Immature natural killer cell (primary cell): Measurements from ENCODE around the gene UBXN11. TPM values are rescaled to one million over a fixed set of nuclear protein-coding genes. Genes with fewer than 3 reads are reported as not detected.
A peak's percentile ranks its signal among the peaks of the same experiment; 100 is the strongest.

Source experiments
- DNase-seq, 3 donors: peaks; one replicate each; pipeline ENCODE4 v3.0.0; 2022; ENCODE audit warnings: mixed read lengths in 1 of 3
- H3K27ac Mint-ChIP-seq, 6 donors: one replicate each; pipeline ENCODE4 v1.8.0; 2020; ENCODE audit warnings: mixed read lengths in 6 of 6, mild to moderate bottlenecking in 5 of 6, inconsistent platforms in 4 of 6, moderate library complexity in 3 of 6
- H3K27me3 Mint-ChIP-seq, 3 donors: one replicate each; pipeline ENCODE4 v1.8.0; 2020 to 2021; ENCODE audit warnings: low read depth in 3 of 3, mild to moderate bottlenecking in 3 of 3, mixed read lengths in 3 of 3, moderate library complexity in 3 of 3, inconsistent platforms in 1 of 3
- H3K36me3 Mint-ChIP-seq, 3 donors: one replicate each; pipeline ENCODE4 v1.8.0; 2020; ENCODE audit warnings: mixed read lengths in 3 of 3, inconsistent platforms in 2 of 3, mild to moderate bottlenecking in 2 of 3
- H3K4me1 Mint-ChIP-seq, 2 donors: one replicate each; pipeline ENCODE4 v1.8.0; 2020; ENCODE audit warnings: inconsistent platforms in 2 of 2, mild to moderate bottlenecking in 2 of 2, mixed read lengths in 2 of 2, moderate library complexity in 1 of 2
- H3K4me3 Mint-ChIP-seq, 5 donors: one replicate each; pipeline ENCODE4 v1.8.0; 2020; ENCODE audit warnings: mild to moderate bottlenecking in 5 of 5, mixed read lengths in 5 of 5, inconsistent platforms in 3 of 5, moderate library complexity in 3 of 5
- H3K9me3 Mint-ChIP-seq, 6 donors: one replicate each; pipeline ENCODE4 v1.8.0; 2020; ENCODE audit warnings: mild to moderate bottlenecking in 6 of 6, mixed read lengths in 6 of 6, inconsistent platforms in 4 of 6, moderate library complexity in 3 of 6
- polyA plus RNA-seq, 3 donors: library from polyadenylated mRNA; unstranded; fragments of 300-500 nt; fragmentation: Illumina TruSeq; gene quantifications; one replicate each; pipeline ENCODE4 v1.2.3, GENCODE V29; 2021

Gene UBXN11
- polyA plus RNA-seq, 3 donors from 2014 or later = 5.7 to 8.8 (median 8.3) TPM

DNA sequence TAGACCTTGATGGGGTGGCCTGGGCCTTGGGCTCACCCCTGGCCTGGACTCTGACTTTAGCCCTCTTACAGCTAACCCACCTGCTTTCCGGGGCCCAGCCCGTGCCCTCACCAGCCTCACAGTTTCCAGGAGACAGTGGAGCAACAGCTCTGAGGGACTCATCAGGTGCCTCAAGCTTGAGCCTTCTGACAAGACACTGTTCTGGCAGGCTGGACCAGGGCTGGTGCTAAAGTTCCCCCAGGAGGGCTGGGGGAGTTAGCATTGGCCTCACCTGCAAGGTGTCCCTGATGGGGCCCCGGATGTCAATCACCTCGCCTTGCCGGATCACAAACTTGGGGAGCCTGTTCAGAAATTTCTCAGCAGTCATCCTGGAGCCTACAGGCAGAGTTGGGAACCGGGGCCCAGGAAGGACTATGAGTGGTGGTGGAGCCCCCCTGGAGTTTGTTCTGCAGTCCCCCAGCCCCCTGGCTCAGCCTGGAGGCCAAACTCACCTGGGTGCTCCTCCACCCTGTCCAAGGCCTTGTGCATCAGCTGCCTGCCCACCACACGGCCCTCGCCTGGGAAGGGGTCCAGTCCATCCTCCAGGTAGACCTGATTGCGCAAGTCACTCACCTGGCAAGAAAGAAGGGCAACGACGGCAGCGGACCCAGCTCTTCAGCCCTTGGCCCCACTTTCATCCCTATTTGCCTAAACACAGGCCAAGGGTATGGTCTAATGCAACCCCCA lies 22.4 kb downstream of the UBXN11 start:
- peaks cover 91% of the 10 kb centered on the region in 2 donors for H3K4me1 Mint-ChIP-seq

DNA sequence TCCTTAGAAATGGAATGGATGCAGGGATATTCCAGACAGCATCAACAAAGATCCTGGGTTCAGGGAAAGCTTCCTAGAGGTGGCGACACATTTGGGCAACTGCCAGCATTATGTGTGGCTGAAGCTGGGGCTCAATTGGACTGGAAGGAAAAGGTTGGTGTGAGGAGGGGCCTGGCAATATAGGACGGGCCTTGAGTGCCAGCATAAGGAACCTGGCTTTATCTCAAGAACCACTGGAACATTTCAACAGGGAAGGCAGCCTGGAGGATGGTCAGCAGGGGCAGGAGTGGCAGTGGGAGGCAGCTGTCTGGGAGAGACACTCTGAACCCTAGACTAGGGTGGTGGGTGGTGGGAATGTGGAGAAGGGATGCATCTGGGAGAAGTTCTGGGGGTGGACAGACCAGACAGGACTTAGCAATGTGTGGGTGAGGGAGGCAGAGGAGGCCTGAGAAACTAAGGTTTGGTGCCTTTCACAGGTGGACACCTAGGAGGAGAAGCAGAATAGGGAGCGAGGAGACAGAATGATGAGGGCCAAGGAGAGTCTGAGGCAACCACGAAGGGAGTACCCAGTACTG lies 23.1 kb downstream of the UBXN11 start:
- Mint-ChIP-seq H3K27me3 (peaks cover 4 to 9% (median 9%) of the 10 kb centered on the region in 3 donors), H3K4me1 (peaks cover 91% of the 10 kb centered on the region in 2 donors), H3K4me3 (peak overlapping the region; percentile 31 to 77 (median 66)), H3K27ac (peak overlapping the region; percentile 81 to 99 (median 98)), H3K36me3 (peaks cover 0 to 9% (median 8%) of the 10 kb centered on the region in 3 donors), H3K9me3 (no peaks in the 10 kb centered on the region)
- no peak for DNase-seq

More for the DNA sequence above, 22.4 kb downstream of the UBXN11 start:
- peaks cover 0 to 9% (median 8%) of the 10 kb centered on the region in 3 donors for H3K36me3 Mint-ChIP-seq
- no peaks in the 10 kb centered on the region for H3K9me3 Mint-ChIP-seq
- H3K4me3 Mint-ChIP-seq = peak overlapping the region; percentile 51 to 85 (median 67)
- peak overlapping the region; percentile 81 to 99 (median 98) for H3K27ac Mint-ChIP-seq
- no peak for DNase-seq
- H3K27me3 Mint-ChIP-seq = peaks cover 4 to 9% (median 9%) of the 10 kb centered on the region in 3 donors

DNA sequence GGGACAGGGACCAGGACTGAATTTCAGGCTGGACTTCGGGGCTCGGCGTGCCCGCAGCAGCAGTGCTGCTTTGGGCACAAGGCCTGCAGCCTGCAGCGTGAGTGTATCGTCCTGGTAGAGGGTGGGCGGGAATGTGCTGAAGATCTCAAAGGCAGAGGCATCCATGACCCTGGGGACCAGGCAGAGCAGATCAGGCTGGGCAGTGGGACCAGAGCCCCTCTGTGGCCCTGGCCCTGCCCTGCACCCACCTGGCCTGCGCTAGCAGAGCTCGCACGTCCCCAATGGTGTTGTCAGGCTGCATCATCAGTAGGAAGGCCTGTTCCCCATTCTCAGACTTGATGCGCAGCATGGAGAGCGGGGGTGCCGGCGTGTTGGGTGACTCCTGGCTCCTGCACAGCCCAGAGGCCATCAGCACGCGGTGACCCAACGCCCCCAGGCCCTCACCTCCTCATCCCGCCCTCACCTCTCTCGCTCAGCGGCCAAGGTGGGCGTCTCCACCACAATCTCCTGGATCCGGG lies 24.0 kb downstream of the UBXN11 start:
- peak overlapping the region; percentile 81 to 99 (median 98) for H3K27ac Mint-ChIP-seq
- peaks cover 0 to 9% (median 8%) of the 10 kb centered on the region in 3 donors for H3K36me3 Mint-ChIP-seq
- no peak for DNase-seq
- peaks cover 91% of the 10 kb centered on the region in 2 donors for H3K4me1 Mint-ChIP-seq
- H3K9me3 Mint-ChIP-seq = no peaks in the 10 kb centered on the region
- H3K27me3 Mint-ChIP-seq = peaks cover 4 to 9% (median 9%) of the 10 kb centered on the region in 3 donors
- peak overlapping the region in 3 of 5 donors; percentile 47 to 74 (median 54) for H3K4me3 Mint-ChIP-seq

DNA sequence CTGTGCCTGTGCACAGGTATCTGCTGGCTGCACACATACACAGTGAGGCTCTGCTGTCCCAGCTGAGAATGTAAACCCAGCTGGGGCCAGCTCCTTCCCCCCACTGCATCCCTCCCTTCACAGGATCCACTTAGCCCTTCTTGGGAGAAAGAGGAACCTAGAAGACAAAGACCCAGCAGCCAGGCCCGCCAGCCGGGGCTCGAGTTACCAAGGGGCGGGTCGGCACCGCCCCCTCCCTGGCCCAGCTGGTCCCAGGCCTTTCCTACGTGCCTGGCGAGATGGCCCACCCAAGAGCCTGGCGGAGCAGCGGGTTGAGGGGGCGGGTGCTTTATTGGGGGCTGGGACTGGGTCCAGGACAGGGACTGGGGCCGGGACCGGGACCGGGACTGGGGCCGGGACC lies 24.5 kb downstream of the UBXN11 start:
- Mint-ChIP-seq H3K27ac (peak overlapping the region; percentile 85 to 99 (median 93)), H3K9me3 (no peaks in the 10 kb centered on the region), H3K36me3 (peaks cover 0 to 9% (median 8%) of the 10 kb centered on the region in 3 donors), H3K4me1 (peaks cover 91% of the 10 kb centered on the region in 2 donors), H3K4me3 (peak overlapping the region; percentile 81 to 90 (median 89)), H3K27me3 (peaks cover 5 to 9% (median 7%) of the 10 kb centered on the region in 3 donors)
- DNase-seq = no peak

DNA sequence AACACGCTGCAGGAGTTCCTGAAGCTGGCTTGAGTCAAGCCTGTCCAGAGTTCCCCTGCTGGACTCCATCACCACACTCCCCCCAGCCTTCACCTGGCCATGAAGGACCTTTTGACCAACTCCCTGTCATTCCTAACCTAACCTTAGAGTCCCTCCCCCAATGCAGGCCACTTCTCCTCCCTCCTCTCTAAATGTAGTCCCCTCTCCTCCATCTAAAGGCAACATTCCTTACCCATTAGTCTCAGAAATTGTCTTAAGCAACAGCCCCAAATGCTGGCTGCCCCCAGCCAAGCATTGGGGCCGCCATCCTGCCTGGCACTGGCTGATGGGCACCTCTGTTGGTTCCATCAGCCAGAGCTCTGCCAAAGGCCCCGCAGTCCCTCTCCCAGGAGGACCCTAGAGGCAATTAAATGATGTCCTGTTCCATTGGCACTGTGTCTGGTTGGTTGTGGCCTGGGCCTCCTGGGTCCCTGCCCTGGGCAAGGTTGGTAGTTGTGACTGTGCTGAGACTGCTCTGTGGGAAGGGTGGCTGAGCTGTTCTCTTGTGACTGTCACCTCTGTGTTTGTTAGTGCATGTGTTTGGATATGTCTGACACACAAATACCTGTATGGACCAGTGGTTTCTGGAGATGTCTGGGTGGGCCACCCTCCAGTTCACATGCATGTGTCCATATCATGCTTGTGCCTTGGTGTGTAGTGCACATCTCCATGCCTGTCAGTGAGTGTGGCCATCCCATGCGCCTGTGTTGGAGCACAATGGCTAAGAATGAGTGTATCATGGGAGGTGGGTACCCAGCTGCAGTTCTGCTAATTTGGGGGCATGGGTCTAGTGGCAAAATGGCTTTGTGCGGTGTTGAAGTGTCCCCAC lies 25.1 kb downstream of the UBXN11 start:
- DNase-seq = no peak
- Mint-ChIP-seq H3K27me3 (peaks cover 5 to 9% (median 6%) of the 10 kb centered on the region in 3 donors), H3K36me3 (peaks cover 0 to 9% (median 8%) of the 10 kb centered on the region in 3 donors), H3K27ac (peak overlapping the region; percentile 85 to 95 (median 90)), H3K9me3 (no peaks in the 10 kb centered on the region), H3K4me1 (peaks cover 91% of the 10 kb centered on the region in 2 donors), H3K4me3 (peak overlapping the region; percentile 81 to 90 (median 89))

DNA sequence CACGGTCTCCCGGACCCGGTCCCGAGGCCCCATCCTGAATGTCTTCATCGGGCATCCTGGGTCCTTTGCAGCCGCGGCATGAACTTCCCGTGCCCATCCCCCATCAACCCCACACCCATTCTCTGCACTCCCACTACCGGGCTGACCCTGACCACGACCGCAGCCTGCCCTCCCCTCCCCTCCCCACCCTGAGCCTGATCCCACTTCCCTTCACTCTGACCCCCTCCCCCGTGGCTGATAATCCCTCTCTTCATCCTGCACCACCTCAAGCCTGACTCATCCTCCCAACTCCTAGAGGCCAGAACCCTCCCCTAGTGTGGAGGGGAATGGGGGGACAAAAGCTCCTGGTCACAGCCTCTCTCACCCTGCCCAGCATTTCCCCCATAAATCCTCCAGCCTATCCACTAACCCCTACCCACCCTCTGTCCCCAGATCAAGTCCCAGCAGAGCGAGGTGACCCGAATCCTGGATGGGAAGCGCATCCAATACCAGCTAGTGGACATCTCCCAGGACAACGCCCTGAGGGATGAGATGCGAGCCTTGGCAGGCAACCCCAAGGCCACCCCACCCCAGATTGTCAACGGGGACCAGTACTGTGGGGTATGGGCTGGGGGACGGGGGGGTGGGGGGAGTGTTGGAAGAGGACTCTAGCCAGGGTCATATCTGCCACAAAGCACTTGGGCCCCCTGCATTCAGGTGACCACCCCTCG lies 25.9 kb downstream of the UBXN11 start:
- Mint-ChIP-seq H3K4me1 (peaks cover 91% of the 10 kb centered on the region in 2 donors), H3K27ac (peak overlapping the region; percentile 85 to 95 (median 90)), H3K27me3 (peaks cover 5 to 9% (median 6%) of the 10 kb centered on the region in 3 donors), H3K4me3 (peak overlapping the region; percentile 81 to 92 (median 89)), H3K9me3 (no peaks in the 10 kb centered on the region), H3K36me3 (peaks cover 0 to 9% (median 8%) of the 10 kb centered on the region in 3 donors)
- DNase-seq = no peak

DNA sequence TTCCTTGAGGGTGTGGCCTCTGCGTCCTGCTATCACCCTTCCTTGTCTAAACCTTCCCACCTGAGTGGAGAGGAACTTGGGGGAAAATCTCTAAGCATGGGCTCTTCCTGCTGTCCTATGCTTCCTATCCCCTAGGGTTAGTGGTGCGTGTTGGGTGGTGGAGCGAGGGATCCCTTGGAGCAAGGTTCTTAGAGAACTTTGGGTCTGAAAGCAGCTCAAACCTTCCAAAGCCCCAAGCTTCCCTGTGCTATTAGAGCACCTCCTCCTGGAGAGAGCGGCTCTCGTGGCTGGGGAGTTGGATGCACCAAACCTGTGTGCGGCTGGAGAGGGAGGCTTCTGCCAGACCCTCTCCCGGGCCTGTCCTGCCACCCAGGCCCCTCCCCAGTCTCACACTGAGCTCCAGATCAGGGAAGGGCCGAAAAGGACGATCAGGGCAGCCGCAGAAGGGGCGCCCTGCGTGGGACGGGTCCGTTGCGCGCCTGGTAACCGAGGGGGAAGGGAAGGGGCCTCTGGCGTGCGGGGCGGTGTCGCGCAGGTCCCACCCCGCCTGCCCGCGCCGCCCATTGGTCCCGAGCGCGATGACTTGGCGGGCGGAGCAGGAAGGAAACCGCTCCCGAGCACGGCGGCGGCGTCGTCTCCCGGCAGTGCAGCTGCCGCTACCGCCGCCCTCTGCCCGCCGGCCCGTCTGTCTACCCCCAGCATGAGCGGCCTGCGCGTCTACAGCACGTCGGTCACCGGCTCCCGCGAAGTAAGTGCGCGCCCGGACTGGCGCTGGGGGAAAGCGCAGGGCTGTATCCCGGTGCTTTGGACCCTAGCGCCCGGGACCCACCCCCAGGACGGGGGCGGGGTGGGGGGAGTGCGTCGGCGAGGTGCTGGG lies 26.7 kb downstream of the UBXN11 start, which contains the start of gene SH3BGRL3:
Gene SH3BGRL3, plus strand, starts transcription at position 631 of the 877 bp plus-strand sequence. Its CDS starts 70 bp downstream, at position 701.
- H3K9me3 Mint-ChIP-seq = no peaks in the 10 kb centered on the region
- peak within 1 kb of the TSS; percentile 85 to 98 (median 92) for H3K27ac Mint-ChIP-seq
- H3K4me1 Mint-ChIP-seq = peaks cover 86 to 88% of the 10 kb centered on the region in 2 donors
- peak within 1 kb of the TSS; percentile 81 to 92 (median 89) for H3K4me3 Mint-ChIP-seq
- H3K27me3 Mint-ChIP-seq = peaks cover 2 to 9% (median 4%) of the 10 kb centered on the region in 3 donors
- H3K36me3 Mint-ChIP-seq = peaks cover 0 to 9% (median 8%) of the 10 kb centered on the region in 3 donors
- DNase-seq = peak; percentile 84 to 85 (median 84)

DNA sequence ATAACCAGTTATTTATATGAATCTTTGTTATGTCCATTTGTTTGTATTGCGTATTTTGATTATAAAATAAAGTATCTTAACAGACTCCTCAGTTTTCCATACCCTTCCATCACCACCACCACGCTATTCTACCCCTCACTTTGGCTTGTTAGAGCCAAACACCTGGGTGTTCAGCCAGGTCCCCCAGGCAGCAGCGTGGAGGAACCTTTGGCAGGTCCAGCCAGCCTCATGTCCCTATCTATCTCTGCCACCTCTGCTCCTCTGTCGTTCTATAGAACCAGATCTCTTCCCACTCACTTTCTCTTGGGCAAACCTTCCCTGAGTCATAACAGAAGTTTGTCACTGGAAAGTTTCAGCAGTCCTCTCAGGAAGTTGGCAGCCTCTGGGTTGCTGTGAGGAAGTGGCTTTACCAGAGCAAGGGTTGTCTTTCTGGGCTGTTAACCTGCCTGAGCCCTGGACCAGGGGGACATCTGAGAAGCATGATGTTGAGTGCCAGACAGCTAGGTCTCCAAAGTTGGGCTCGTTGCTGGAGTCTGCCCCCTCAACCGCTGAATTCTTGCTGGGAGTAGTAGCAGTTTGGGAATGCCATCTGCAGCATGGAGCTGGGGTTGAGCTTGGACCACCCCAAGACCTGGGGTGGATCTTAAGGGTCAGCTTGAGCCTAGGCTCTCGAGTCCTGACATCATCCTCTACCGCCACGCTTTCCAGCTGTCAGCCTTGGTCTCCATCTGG lies 27.5 kb downstream of the UBXN11 start:
- Mint-ChIP-seq H3K9me3 (no peaks in the 10 kb centered on the region), H3K4me1 (peaks cover 78 to 84% of the 10 kb centered on the region in 2 donors), H3K27me3 (peaks cover 2 to 9% (median 4%) of the 10 kb centered on the region in 3 donors), H3K4me3 (peak overlapping the region; percentile 81 to 92 (median 87)), H3K36me3 (peaks cover 0 to 9% (median 8%) of the 10 kb centered on the region in 3 donors), H3K27ac (peak overlapping the region; percentile 85 to 98 (median 92))
- DNase-seq = no peak

DNA sequence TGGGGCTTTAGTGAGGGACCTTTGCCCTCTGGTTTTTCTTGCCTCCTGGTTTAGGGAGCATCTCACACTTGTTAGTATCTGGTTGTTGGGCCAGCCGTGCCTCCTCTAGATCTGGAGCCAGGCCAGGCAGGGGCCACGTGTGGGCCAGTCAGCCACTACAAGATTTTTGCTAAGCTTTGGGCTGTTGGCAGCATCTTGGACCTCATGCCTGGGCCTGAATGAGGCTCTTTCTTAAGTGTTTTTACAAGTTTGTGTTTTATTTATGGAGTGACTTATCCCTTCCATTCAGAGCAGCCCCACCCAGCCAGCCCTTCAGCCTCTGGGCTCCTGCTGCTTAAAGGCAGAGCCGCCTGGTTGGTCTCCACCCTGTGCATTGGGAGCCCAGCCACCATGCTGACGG lies 28.1 kb downstream of the UBXN11 start:
- no peak for DNase-seq
- Mint-ChIP-seq H3K27ac (peak overlapping the region; percentile 85 to 98 (median 90)), H3K36me3 (peaks cover 0 to 10% (median 8%) of the 10 kb centered on the region in 3 donors), H3K4me1 (peaks cover 72 to 78% of the 10 kb centered on the region in 2 donors), H3K4me3 (peak overlapping the region in 4 of 5 donors; percentile 68 to 89 (median 86)), H3K27me3 (peaks cover 2 to 8% (median 4%) of the 10 kb centered on the region in 3 donors), H3K9me3 (no peaks in the 10 kb centered on the region)

DNA sequence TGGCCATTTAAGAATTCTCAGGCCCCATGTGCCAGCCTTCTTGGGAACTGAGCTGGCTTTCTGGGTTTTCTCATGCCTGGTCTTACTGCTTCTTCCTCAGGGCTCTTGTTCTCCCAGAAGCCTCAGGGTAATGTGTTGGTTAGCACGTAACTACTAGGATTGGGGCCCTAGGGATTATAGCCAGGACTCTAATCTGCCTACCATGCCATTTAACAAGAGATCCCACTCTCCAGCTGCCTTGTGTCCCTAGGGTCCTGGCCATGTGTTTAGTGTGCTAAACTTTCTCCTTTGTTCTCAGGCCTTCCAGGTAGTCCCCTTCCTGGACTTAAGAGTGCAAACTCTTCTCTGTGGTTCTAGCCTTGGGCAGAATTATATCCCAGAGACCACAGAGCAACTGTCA lies 28.7 kb downstream of the UBXN11 start:
- Mint-ChIP-seq H3K4me1 (peaks cover 67 to 72% of the 10 kb centered on the region in 2 donors), H3K36me3 (peaks cover 0 to 16% (median 11%) of the 10 kb centered on the region in 3 donors), H3K27ac (peak overlapping the region; percentile 85 to 99 (median 95)), H3K9me3 (no peaks in the 10 kb centered on the region), H3K4me3 (peak overlapping the region in 2 of 5 donors; percentile 87 to 89), H3K27me3 (peaks cover 2 to 5% (median 4%) of the 10 kb centered on the region in 3 donors)
- DNase-seq = no peak

DNA sequence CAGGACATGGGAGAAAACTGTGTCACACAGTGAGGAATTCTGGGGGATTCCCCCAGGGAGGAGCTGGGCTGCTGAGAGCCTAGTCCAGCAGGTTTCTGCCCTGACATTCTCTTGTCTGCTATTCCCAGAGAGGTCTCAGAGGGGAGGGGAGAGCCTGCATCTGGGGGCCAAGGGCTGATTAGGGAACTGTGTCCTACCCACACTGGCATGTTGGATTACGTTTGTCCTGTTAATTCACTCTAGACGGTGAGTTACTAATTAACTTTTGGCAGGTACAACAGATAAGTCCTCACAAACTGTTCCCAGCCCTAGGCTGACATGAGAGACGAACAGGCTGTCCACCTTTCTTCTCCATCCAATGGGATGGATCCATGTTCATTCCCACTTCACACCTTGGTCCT lies 29.2 kb downstream of the UBXN11 start:
- H3K4me1 Mint-ChIP-seq = peaks cover 62 to 68% of the 10 kb centered on the region in 2 donors
- peak overlapping the region in 4 of 5 donors; percentile 46 to 87 (median 77) for H3K4me3 Mint-ChIP-seq

More for the DNA sequence above, 29.2 kb downstream of the UBXN11 start:
- Mint-ChIP-seq H3K27ac (peak overlapping the region; percentile 85 to 99 (median 95)), H3K27me3 (peaks cover 2 to 6% (median 4%) of the 10 kb centered on the region in 3 donors), H3K9me3 (no peaks in the 10 kb centered on the region), H3K36me3 (peaks cover 0 to 18% (median 13%) of the 10 kb centered on the region in 3 donors)
- DNase-seq = no peak
